GM21529 (cell line): ENCODE results near the gene PPP1R37.

Experiments used
- ATAC-seq: cut with Tn5 transposase; IDR thresholded peaks from one replicate; pipeline ENCODE4 v1.9.1; 2021; ENCODE audit not compliant: unreplicated experiment

Gene PPP1R37

DNA sequence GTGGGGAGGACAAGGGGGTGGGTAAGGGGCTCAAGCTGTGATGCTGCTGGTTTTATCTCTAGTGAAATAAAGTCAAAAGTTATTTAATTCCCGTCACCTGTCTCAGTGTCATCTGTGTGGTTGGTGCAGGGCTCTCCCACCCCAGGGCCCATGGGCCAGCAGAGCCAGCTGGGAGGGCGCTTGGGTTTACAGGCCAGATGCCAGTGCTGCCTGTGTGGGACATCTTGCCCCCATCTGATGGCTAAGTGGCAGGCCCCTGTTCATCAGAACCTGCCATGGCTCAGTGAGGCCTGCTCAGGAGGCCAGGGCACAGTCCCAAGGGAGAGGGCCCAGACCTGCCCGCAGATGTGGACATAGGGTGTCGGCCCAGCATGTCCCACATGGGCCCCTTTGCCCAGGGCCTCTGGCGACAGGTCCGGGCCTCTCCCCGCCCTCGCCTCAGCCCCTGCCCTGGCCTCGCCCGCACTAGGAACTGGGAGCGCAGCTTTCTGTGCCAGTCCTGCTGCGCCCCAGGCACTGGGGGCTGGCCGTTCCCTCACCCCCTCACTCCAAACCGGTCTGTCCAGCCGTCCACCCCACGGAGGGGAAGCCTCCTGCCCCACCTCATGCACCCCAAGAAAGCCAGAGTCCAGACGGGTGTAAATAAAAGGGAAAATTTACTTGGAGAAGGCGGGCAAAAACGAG, 22.0 kb upstream of the PPP1R37 start:
- no peak for ATAC-seq

DNA sequence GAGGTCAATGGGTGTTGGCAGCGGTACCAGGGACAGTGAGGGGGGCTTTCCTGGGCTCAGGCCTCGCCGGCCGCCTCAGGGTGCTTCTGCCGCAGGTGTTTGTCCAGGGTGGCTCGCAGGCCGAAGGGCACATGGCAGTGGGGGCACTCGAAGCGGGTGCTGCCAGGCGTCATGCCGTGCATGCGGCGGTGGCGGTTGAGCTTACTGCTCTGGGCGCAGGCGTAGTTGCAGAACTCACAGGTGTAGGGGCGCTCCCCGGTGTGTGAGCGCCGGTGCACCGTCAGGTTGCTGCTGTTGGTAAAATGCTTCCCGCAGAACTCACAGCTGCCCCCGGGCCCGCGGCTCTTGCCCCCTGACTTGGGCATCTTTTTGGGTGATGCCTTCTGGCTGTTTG, 21.4 kb upstream of the PPP1R37 start:
- no peak for ATAC-seq

DNA sequence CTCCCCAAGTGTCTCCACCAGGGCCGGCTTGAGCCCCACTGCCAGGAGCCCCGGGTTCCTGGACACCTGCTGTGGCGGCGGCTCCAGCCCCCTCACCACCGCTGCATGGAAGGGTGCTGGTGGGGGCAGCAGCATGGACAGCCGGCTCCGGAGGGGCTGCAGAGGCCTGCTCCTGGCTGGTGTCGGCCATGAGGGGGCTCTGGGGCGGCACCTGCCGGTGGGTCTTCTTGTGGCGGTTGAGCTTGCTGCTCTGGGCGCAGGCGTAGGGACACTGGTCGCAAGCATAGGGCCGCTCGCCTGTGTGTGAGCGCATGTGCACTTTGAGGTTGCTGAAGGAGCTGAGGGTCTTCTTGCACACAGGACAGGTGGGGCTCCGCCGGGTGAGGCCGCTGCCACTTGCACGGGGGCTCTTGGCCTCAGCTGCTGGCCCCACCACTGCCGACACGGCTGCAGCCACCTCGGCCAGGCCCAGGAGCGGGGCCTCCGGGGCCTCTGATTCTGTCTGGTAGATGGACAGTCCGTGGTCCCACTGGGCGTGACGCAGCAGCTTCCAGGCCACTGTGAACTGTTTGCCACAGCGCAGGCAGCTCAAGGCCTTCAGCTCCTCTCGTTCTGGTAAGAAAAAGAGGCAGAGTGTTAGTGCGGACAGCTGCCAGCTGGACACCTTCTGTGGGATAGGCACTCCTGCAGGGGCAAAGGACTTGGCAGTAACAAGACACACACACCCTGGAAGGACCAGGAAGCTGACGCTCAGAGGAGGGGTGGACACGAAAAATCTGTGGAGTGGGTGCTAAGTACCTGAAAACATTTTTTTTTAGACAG, 20.8 kb upstream of the PPP1R37 start:
- ATAC-seq: no peak

DNA sequence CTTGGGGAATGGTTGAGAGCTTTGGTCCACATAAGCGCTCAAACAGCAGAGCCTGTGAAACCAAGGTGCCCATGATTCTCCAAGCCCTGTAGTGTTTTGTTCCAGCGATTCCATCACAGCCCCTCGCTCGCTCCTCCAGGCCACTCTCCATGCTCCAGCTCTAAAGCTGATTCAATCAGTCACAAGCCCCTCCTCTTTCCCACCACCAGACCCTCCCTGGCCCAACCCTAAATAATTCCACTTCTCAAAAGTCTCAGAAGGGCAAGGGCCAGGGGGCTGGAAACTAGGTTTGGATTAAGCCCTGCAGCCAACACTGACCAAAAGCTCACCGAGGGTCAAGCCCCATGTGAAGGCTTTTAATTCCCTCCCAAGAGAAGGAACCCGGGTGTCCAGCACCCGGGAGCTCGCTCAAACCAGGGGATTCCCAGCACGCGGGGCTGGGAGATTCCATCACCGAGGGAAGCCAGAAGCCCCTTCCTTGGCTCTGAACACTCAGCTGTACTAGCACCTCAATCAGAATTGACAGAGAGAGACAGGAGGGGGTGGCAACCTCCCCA, 18.2 kb upstream of the PPP1R37 start:
- ATAC-seq: no peak

DNA sequence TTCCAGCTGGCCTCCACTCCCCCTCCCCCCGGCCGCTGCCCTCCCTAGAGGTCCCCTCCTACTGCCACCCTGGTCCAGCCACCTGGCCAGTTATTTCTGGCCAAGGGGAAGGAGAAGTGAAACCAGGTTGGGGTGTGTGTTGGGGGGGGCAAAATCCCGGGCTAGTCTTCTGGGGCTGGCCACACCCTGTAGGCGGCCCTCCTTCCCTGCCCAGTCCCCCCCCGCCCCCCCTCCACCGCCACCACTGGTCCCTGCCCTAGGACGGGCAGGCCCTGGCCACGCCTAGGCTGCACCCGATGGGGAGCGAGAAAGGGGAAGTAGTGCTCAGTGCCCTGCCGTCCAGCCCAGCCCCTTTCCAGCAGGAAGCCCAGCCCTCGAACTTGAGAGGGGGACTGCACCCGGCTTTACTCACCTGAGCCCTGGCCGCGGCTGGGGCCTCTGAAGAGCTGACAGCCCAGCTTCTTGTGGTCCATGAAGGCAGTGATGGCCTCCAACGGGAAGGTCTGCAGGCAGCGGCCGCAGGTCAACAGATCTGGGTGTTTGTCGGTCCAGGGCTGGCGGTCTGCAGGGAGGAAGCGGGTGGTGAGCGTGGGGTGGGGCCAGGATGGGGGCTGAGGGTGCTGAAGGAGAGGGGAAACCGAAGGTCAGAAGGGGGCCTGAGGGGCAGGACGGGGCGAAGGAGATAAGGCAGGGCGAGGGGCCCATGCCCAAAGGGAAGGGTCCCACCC, 17.5 kb upstream of the PPP1R37 start:
- peak; percentile 62 for ATAC-seq

DNA sequence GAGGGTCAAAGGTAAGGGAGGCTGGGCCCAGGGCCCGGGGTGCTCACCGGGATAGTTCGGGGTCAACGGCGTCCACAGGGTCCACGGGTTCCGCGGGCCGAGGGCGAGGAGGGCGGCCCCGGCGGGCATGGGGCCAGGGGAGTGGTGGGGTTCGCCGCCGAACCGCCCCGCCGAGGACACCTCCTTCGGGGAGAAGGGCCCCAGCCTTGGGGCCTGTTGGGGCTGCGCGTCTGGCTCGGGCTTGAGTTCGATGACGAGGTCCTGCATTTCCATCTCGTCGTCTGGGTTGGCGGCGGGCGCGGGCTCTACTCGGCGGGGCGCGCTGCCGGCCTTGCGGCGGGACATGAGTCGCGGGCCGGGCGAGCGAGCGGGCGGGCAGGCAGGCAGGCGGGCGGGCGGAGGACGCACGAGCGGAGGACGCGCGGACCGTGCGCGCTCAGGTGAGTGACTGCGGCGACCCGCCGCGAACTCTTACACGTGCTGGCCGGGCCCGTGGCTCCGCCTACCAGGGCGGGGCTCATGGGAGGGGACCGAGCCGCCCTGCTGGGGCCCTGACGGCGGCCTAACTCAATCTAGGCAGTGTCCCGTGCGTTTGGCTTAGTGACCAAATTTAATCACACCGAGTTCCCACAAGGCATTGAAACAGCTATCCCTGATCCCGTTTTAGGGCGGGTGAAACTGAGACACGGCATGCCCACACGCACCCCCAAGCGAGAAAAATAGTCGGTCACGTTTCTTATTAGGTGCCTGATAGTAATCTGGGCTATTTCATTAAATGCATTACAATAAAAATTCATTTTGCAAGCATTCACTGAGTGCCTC, 16.7 kb upstream of the PPP1R37 start, which contains the start of gene ZNF296:
ZNF296 (minus strand) TSS at position 450 of the 822 bp plus-strand sequence; CDS start at position 345, 105 bp downstream.
- ATAC-seq: peak; percentile 41

DNA sequence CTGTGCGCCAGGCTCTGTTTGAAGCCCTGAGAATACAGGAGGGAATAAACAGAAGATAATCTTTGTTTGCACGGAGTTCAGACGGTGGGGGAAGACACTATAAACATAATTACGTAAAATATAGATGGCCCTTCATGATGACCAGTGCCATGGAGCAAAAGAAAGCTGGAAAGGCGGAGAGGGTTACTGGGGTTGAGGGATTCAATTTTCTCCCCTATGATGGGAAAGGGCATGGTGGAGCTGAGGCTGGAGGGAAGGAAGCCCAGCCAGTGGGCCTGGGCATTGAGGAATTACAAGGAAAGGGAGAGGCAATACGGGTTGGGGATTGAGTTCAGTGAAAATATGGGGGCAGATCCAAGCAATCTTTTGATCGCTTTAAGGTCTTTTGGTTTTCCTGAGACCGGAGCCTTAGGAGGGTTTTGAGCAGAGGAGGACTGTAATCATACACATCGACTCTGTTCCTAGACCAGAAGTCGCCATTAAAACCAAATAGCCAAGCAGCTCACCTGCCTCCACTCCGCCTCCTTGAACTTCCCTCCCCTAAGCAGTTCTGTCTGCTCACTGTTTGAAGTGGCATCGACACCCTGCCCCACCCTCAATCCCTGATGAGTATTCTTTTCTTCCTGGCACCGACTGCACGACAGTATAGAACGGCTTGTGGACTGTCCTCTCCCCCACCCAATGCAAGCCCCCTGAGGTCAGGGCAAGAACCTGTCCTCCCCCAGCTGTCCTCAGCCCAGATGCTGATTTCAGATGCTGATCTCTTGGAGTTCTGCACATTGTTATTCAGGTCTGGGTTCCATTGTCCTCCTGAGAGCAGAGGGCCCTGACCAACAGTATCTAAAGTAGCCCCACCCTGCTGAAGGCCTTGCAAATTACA, 15.9 kb upstream of the PPP1R37 start:
- ATAC-seq: no peak

DNA sequence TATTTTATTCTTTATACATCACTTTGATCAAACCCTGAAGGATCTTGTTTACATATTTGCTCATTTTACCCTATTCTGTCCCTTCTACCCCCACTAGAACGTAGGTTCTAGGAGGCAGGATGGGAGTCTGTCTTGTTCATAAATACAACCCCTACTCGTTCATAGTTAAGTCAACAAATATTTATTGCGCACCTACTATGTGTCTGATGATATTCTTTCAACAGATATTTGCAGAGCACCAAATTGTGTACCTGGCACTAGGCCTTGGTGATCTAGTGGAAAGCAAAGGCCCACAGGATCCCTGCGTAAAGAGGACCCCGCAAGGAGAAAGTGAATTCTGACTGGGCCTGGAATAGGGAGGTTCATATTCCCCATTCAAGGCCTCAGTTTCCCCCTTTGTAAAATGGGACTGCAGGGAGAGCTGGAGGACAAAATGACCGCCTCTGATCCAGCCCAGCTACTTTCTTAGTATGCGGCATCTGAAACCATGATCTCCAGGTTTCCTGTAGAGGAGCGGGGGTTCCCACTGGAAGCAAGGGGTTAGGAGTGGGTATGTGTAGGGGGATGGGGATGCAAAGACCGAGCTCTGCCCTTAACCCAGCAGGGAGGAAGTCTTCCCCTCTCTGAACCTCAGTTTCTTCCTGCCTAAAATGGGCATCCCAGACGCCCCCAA, 14.5 kb upstream of the PPP1R37 start:
- no peak for ATAC-seq

DNA sequence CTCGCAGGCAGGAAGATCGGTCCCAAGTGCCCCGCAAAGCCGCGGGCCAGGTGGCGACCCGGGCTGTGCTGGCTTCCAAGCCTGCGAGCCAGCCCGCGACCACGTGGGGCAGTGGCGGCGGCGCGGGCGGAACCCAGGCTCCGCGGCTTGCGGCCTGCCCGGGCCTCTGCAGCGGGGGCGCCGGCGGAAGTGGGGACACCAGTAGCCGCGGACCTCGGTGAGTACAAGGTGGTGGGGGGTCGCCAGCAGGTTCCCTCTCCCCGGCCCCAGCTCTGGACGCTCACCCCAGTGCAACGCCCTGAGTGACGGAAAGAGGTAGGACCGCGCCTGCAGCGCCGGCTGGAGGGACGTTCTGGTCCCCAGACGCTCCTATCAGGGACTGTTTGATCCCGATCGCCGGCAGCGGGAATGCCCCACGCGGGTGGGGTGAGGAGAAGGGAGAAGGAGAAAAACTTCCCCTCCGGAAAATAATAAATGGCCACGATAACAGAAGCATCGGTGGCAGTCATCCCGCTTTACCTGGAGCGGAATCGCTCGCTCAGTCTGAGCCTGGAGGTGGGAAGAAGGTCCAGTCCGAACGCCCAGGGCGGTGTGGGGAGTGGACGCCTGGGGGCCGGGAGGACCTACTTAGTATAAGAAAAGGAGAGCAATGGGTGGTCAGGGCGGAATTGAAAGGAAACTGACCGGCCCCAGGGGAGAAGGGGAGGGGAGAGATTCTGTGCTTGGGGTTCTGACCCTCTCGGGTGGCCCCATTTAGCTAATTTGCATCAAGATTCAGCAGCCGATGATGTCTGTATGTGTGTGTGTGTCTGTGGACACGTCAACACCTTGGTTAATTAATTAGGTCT, 13.7 kb upstream of the PPP1R37 start, which contains the start of gene GEMIN7:
GEMIN7 (plus strand) TSS at position 198 of the 848 bp plus-strand sequence. CDS start 10,855 bp downstream, outside the sequence.
- ATAC-seq: no peak

DNA sequence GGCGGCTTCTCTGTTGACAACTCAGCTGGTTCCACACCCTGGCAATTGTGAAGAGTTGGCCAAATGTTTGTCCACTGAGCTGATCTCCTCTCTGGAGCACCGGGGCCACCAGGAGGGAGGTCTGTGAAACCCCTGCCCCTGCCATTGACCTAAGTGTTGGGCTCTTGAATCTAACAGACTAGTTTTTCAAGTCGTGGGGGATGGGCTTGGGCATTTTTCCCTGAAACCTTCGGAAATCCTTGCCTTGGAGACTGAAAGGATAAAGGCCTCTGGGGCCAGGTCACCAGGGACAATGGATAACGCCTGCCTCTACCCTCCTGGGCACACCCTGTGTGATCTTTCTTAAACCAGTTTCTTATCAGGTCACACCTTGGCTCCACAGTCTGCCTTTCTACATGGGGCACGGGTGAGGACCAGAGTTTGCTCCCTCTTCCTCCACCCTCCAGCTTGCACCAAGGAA, 13.0 kb upstream of the PPP1R37 start:
- no peak for ATAC-seq

DNA sequence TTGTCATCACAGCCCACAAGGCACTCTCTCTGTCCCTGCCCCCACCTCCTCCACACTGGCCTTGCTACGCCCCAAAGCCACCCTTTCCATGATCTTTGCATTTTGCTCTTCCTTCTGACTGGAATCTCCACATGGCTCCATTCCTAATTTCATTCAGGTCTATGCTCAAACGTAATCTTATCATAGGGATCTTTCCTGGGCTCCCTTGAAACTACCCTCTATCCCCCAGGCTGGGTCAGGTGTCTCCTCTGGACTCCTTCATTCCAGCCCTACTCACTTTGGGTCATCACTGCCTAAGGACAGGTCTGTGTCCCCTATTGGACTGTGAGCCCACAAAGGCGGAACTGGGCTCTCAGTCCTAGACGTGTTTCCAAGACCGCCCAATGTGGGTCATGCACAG, 10.8 kb upstream of the PPP1R37 start:
- ATAC-seq: no peak

DNA sequence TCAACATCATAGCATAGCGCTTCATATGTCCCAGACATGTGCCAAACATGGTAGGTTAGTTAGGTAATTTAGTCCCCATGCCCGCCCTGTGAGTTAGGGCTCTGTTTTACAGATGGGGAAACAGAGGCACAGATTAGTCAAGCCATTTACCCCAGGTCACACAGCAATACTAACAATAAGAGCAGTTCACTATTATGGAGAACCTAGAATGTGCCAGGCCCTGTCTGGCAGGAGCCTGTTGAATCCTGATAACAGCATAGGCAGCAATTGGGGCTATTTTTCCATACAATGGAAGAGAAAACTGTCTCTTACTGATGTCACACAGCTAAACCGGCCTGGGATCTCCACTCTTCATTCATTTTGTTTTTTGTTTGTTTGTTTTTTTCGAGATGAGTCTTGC, 6.5 kb upstream of the PPP1R37 start:
- no peak for ATAC-seq

DNA sequence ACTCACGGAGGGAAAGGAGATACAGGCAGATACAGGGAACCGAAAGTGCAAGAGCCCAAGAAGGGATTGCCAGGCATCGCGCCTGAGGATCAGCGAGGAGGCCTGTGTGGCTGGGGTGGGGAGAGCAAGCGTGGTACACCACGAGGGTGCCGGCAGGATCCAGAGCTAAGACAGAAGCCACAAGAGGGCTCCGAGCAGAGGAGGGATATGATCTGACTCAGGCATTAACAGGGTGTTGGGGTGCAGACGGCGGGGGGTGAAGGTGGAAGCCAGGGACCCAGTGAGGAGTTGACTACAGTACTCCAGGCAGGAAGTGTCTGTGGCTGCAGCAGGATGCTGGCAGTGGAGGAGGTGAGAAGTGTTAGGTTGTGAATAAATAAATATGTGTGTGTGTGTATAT, 5.4 kb upstream of the PPP1R37 start:
- ATAC-seq: no peak

DNA sequence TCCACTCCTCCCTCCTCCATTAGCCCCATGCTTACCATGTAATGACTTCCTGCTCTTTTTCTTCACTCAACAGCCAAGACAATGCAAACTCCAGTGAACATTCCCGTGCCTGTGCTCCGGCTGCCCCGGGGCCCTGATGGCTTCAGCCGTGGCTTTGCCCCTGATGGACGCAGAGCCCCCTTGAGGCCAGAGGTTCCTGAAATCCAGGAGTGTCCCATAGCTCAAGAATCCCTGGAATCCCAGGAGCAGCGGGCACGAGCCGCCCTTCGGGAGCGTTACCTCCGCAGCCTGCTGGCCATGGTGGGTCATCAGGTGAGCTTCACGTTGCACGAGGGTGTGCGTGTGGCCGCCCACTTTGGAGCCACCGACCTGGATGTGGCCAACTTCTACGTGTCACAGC, 2.9 kb upstream of the PPP1R37 start:
- ATAC-seq: no peak

DNA sequence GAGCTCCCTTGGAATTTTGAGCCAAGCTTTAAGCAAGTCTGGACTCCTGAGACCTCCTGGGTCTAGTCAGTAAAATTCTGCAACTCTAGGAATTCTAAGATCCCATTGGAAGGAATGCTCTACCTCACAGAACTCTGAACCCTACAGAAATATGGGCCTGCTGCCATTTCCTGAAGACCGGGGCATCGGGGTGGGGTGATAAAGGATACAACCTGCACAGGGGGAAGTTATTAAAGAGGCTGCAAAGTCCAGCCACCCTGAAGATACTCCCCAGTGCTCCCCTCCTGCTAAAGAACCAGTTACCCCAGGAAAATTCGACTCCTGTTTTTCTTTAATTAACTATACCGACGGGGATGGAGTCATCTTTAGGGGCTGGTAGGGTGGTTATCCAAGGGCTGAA, 2.4 kb upstream of the PPP1R37 start:
- no peak for ATAC-seq

DNA sequence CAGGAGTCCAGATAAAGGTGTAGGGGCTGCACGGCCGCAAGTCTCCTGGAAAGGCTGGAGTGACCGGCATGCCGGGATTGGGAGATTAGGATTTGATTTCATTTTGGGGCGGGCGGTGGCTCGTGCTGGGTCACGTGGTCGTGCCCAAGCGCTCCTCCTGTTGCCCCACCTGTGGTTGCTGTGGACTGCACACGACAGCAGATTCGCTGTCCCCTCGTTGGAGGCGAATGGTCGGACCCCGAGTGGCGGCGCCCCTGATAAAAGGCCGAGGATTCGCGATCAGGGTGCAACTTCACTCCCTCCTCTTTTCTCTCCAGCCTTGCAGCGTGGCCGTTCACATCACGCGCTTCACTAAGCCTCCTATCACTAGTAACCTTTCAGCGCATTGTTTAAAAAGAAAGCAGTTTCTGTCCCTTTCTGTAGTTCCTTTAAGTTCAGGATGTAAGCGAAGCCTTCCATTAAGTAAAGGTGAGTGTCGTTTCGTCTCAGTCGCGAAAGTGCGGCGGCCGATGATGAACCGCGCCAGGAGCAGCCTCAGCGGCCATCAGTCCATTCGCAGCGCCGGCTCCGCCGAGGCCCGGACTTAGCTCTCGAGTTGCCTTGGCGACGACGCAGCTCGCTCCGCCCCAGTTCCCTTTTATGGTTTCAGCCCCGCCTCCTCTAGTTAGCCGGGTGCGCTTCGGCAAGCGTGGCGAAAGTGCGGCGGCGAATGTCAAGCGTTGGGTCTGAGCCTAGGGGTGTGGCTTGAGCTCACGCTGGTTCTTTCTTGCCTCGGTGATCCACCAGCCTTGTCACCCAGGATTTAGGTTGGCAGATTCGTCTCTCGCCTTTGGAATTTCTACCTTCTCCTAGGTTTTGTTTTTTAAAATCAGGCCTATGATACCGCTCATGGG, 1.7 kb upstream of the PPP1R37 start:
- peak; percentile 54 for ATAC-seq

DNA sequence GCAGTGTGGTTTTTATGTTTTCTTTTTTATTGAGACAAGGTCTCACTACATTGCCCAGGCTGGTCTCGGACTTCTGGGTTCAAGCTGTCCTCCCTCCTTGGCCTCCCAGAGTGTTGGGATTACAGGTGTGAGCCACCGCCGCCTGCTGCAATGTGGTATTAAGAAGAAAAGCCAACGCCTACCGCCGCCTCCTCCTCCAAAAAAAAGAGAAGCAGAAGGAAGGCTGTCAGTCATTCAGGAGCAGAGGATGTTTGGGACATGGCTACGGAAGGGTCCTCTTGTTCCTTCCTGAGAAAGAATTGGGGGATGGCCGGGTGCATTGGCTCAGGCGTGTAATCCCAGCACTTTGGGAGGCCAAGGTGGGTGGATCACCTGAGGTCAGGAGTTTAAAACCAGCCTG, 1.2 kb downstream of the PPP1R37 start:
- ATAC-seq: no peak
